ENCODE data around the gene LZTS3.

DNA sequence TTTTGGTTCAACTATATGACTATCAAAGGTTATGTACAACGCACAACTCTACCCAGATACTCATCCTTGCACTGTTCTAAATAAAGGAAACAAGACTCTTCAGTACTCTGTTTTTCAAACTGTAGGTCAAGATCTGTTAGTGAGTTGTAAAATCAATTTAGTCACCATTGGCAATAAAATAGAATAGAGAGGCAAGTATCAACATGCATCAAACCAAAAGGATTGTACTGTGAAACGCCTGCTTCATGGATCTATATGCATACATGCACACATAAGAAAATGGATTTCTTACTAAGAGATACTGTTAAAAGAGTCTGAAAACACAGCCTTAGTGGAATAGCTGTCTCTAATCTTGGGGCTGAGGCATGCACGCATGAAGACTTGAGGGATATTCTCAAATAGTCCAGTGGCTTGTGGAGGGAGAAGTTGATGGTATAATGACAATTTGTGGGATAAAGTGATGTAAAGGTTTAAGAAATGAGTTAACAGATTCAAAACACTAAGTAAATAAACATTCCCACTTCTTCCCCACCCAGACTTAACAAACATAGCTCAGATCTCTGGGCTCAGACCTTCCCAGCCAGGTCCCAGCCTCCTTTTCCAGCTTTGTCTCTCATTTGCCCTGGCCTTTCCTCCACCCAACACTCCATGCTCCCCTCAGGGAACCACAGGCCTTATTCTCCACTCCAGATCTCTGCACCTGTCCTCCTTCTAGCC, 10.7 kb upstream of the LZTS3 start:
- TF ChIP-seq CBX2 (IDR thresholded peaks at IDR 0.05; ENCODE audit: borderline replicate concordance, low read depth) (no peak), POLR2A (IDR thresholded peaks at IDR 0.05; ENCODE audit: low read length) (no peak), MAZ (IDR thresholded peaks at IDR 0.05; ENCODE audit: borderline replicate concordance, low read depth, low read length) (no peak), KDM1A (IDR thresholded peaks at IDR 0.05; ENCODE audit: low read depth) (no peak), ESRRA (IDR thresholded peaks at IDR 0.05; ENCODE audit: borderline replicate concordance, low read length) (no peak), CEBPB (IDR thresholded peaks at IDR 0.05) (no peak), EP300 (IDR thresholded peaks at IDR 0.05) (no peak)
- TF ChIP-seq, protein P1, sequence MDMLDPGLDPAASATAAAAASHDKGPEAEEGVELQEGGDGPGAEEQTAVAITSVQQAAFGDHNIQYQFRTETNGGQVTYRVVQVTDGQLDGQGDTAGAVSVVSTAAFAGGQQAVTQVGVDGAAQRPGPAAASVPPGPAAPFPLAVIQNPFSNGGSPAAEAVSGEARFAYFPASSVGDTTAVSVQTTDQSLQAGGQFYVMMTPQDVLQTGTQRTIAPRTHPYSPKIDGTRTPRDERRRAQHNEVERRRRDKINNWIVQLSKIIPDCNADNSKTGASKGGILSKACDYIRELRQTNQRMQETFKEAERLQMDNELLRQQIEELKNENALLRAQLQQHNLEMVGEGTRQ (IDR thresholded peaks at IDR 0.05): no peak
- TF ChIP-seq, protein P2, sequence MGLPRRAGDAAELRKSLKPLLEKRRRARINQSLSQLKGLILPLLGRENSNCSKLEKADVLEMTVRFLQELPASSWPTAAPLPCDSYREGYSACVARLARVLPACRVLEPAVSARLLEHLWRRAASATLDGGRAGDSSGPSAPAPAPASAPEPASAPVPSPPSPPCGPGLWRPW (IDR thresholded peaks at IDR 0.05): no peak
- TF ChIP-seq, protein P3, sequence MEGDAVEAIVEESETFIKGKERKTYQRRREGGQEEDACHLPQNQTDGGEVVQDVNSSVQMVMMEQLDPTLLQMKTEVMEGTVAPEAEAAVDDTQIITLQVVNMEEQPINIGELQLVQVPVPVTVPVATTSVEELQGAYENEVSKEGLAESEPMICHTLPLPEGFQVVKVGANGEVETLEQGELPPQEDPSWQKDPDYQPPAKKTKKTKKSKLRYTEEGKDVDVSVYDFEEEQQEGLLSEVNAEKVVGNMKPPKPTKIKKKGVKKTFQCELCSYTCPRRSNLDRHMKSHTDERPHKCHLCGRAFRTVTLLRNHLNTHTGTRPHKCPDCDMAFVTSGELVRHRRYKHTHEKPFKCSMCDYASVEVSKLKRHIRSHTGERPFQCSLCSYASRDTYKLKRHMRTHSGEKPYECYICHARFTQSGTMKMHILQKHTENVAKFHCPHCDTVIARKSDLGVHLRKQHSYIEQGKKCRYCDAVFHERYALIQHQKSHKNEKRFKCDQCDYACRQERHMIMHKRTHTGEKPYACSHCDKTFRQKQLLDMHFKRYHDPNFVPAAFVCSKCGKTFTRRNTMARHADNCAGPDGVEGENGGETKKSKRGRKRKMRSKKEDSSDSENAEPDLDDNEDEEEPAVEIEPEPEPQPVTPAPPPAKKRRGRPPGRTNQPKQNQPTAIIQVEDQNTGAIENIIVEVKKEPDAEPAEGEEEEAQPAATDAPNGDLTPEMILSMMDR (IDR thresholded peaks at IDR 0.05): no peak
- TF ChIP-seq, protein P4, sequence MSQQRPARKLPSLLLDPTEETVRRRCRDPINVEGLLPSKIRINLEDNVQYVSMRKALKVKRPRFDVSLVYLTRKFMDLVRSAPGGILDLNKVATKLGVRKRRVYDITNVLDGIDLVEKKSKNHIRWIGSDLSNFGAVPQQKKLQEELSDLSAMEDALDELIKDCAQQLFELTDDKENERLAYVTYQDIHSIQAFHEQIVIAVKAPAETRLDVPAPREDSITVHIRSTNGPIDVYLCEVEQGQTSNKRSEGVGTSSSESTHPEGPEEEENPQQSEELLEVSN (IDR thresholded peaks at IDR 0.05; ENCODE audit: borderline replicate concordance, low read depth): no peak

Measured in A549 (cell line).